Natural killer cell treated with Interleukin-12 subunit alpha and Interleukin-12 subunit beta and Interleukin-15 and Interleukin-18, amount 100 ng/mL, for 72 hours (primary cell): ENCODE measurements around the gene PCCA. TPM values are rescaled to one million over a fixed set of nuclear protein-coding genes. Genes with fewer than 3 reads are reported as not detected.

Source experiments
- ATAC-seq, 2 donors: fragments of 150-1000 bp; cut with Tn5 transposase in 1 of 2; sonication (Bioruptor Pico), chemical (Tn5 transposase) in 1 of 2; 2 replicates each; pipeline ENCODE4 v1.10.0; 2021
- DNase-seq: peaks from one replicate; pipeline ENCODE4 v3.0.0; 2022; ENCODE audit warnings: low spot score
- H3K27ac Mint-ChIP-seq, 2 donors: 1 replicate in 1 of 2; 2 replicates in 1 of 2; pipeline ENCODE4 v1.8.0; 2022; ENCODE audit warnings: mixed read lengths in 2 of 2, mild to moderate bottlenecking in 1 of 2, moderate library complexity in 1 of 2
- H3K27me3 Mint-ChIP-seq, 2 donors: 1 replicate in 1 of 2; 2 replicates in 1 of 2; pipeline ENCODE4 v1.8.0; 2022; ENCODE audit warnings: mixed read lengths in 2 of 2
- H3K36me3 Mint-ChIP-seq: one replicate; pipeline ENCODE4 v1.8.0; 2022; ENCODE audit warnings: mixed read lengths
- H3K4me1 Mint-ChIP-seq, 2 donors: 1 replicate in 1 of 2; 2 replicates in 1 of 2; pipeline ENCODE4 v1.8.0; 2022; ENCODE audit warnings: low read depth in 2 of 2, mixed read lengths in 2 of 2, mild to moderate bottlenecking in 1 of 2
- H3K4me3 Mint-ChIP-seq: one replicate; pipeline ENCODE4 v1.8.0; 2022; ENCODE audit warnings: mixed read lengths
- H3K9me3 Mint-ChIP-seq: 2 replicates; pipeline ENCODE4 v1.8.0; 2022; ENCODE audit warnings: mixed read lengths
- total RNA-seq, 2 donors: library from RNA; stranded (reverse); gene quantifications; one replicate each; pipeline ENCODE4 v1.2.3, GENCODE V29; 2022

Gene PCCA, protein sequence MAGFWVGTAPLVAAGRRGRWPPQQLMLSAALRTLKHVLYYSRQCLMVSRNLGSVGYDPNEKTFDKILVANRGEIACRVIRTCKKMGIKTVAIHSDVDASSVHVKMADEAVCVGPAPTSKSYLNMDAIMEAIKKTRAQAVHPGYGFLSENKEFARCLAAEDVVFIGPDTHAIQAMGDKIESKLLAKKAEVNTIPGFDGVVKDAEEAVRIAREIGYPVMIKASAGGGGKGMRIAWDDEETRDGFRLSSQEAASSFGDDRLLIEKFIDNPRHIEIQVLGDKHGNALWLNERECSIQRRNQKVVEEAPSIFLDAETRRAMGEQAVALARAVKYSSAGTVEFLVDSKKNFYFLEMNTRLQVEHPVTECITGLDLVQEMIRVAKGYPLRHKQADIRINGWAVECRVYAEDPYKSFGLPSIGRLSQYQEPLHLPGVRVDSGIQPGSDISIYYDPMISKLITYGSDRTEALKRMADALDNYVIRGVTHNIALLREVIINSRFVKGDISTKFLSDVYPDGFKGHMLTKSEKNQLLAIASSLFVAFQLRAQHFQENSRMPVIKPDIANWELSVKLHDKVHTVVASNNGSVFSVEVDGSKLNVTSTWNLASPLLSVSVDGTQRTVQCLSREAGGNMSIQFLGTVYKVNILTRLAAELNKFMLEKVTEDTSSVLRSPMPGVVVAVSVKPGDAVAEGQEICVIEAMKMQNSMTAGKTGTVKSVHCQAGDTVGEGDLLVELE
- 10 to 100 TPM in 1 of 2 donors, 1 to 10 TPM in 1; 9.1 to 27.1 TPM for total RNA-seq

DNA sequence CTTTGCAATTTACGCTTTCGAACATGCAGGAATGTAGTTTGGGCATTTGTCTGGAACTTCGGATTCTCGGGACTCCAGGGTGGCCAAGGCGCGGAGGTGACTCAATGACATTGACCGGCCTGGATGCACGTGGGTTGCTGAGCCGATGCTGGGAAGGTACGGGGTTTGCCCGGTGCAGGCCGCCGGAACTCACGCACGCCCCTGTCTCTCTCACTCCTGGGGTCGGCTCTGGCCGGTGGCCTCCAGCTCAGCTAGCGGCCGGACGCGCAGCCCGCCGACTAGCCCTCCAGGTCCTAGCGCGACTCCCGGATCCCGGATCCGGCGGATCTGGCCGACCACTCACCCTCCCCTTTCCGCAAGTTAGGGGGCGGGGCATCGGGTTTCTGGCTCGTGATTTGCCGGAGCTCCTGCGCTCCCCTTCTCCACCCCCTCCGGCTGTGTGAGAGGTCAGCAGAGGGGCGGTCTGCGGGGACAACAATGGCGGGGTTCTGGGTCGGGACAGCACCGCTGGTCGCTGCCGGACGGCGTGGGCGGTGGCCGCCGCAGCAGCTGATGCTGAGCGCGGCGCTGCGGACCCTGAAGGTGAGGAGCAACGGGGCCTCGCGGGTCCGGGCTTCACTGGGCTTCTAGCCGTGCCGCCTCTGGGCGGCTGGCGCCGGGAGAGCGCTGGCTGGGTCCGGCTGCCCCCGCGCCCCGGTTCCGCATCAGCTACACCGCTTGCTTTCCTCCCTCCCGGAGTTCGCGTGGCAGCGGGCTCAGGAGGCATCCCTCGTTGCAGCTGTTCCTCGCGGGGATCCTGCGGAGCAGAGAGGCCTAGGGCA is at the start of gene PCCA:
Gene PCCA (plus strand): TSS at position 450 of the 821 bp plus-strand sequence. CDS start 28 bp downstream, at position 478.
- H3K9me3 Mint-ChIP-seq: no peaks in the 10 kb centered on the region
- H3K4me3 Mint-ChIP-seq: peak within 1 kb of the TSS; percentile 91
- H3K27ac Mint-ChIP-seq: peak within 1 kb of the TSS; percentile 54 to 89
- DNase-seq (peak; percentile 95), ATAC-seq (peak; percentile 94 to 97)
- no peaks in the 10 kb centered on the region for H3K27me3 Mint-ChIP-seq
- H3K36me3 Mint-ChIP-seq: no peaks in the 10 kb centered on the region
- H3K4me1 Mint-ChIP-seq: peaks cover 21 to 30% of the 10 kb centered on the region in 2 donors

DNA sequence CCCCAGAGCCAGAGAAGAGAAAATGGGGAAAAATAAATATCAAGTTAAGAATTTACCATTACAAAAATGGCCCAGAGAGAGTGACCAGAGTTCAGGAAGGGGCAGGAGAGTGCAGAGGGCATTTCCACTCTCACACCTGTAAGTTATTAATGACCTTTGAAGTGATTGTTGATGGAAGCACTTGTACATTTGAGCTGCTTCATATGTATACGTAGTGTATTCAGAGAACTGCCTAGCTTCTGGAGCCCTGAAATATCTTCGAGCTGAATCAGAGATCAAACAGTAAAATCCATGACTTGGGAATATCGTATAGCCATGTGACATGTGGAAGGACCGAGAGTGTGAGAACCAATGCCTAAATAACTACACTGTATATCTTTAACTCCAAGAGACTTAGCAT is 49.2 kb upstream of the PCCA start:
- ATAC-seq (no peak), DNase-seq (no peak)
- Mint-ChIP-seq H3K4me1 (no peaks in the 10 kb centered on the region), H3K9me3 (no peaks in the 10 kb centered on the region), H3K36me3 (no peaks in the 10 kb centered on the region), H3K4me3 (no peak overlapping the region), H3K27ac (no peak overlapping the region), H3K27me3 (peaks cover 5 to 11% of the 10 kb centered on the region in 2 donors)

DNA sequence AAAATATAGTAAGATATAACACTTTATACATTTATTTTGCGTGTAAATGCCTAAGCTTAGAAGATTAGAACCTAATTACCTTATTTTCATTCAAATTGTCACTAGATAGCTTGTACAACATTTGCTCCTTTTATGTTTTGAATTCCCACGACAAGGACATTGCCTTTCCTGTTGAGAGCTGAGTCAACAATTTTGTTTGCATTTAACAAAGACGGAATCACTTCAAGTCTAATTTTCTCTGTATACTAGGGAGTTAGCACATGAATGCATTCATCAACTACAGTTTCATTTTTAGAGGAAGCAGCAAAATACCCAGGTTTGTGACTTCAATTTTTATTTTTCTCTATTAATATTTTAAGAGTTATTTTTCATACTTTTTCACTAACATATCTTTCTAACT is 48.7 kb upstream of the PCCA start:
- H3K4me1 Mint-ChIP-seq: no peaks in the 10 kb centered on the region
- H3K36me3 Mint-ChIP-seq: no peaks in the 10 kb centered on the region
- DNase-seq: no peak
- H3K27ac Mint-ChIP-seq: no peak overlapping the region
- ATAC-seq: no peak
- peaks cover 5 to 11% of the 10 kb centered on the region in 2 donors for H3K27me3 Mint-ChIP-seq
- no peak overlapping the region for H3K4me3 Mint-ChIP-seq
- no peaks in the 10 kb centered on the region for H3K9me3 Mint-ChIP-seq

DNA sequence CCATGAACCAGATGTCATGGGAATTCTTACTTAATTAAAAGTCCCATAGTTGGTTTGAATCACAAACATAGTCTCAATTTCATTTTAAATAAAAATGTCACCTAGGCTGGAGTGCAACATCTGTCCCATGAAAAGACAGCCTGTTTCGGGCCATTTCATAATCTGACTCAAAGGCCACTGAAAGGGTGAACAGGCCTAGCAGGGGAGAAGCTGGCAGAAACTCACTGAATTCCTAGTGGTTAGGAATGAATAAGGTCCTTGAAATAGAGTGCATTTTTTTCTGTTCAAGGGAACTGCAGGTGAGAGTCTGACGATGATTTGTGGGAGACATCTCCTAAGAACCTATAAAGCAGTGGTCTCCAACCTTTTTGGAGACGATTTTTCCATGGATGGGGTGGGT is 44.0 kb upstream of the PCCA start:
- DNase-seq: no peak
- Mint-ChIP-seq H3K9me3 (no peaks in the 10 kb centered on the region), H3K27ac (no peak overlapping the region), H3K4me3 (no peak overlapping the region), H3K36me3 (no peaks in the 10 kb centered on the region), H3K4me1 (no peaks in the 10 kb centered on the region), H3K27me3 (peaks cover 0 to 2% of the 10 kb centered on the region in 2 donors)
- no peak for ATAC-seq

DNA sequence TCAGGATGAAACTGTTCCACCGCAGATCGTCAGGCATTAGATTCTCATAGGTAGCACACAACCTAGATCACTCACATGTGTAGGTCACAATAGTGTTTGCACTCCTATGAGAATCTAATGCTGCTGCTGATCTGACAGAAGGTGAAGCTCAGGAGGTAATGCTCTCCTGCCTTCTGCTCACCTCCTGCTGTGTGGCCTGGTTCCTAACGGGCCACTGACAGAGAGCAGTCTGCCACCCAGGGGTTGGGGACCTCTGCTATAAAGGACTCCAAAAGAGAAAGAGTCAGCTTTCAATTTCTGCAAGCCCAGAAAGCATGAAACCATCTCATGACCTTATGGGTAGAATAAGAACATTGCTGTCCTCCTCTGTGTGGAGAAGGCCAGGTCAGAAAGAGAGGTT is 43.5 kb upstream of the PCCA start:
- DNase-seq (no peak), ATAC-seq (no peak)
- peaks cover 0 to 2% of the 10 kb centered on the region in 2 donors for H3K27me3 Mint-ChIP-seq
- H3K4me3 Mint-ChIP-seq: no peak overlapping the region
- H3K27ac Mint-ChIP-seq: no peak overlapping the region
- no peaks in the 10 kb centered on the region for H3K36me3 Mint-ChIP-seq
- no peaks in the 10 kb centered on the region for H3K9me3 Mint-ChIP-seq
- H3K4me1 Mint-ChIP-seq: no peaks in the 10 kb centered on the region

DNA sequence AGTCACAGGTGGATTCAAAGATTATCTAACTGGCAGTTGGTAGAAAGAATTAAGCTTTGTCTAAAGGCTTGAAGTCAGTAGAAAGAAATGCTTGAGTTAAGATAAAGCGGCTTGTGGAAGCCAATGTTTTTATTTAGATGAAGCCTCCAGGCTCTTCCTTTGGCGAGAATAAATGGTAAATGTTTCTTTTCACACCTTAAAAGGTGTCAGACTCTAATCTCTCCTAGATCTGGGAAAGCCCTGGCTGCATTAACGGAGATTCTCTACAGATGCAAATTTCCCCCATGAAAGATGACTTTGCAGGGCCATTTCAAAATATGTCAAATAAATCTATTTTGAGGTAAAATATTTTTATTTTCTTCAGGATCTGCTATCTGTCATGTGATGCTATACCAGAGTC is 37.8 kb upstream of the PCCA start:
- no peak overlapping the region for H3K4me3 Mint-ChIP-seq
- no peaks in the 10 kb centered on the region for H3K4me1 Mint-ChIP-seq
- H3K9me3 Mint-ChIP-seq: no peaks in the 10 kb centered on the region
- no peak overlapping the region for H3K27ac Mint-ChIP-seq
- no peak for DNase-seq
- H3K27me3 Mint-ChIP-seq: peaks cover 0 to 7% of the 10 kb centered on the region in 2 donors
- H3K36me3 Mint-ChIP-seq: no peaks in the 10 kb centered on the region
- ATAC-seq: no peak

DNA sequence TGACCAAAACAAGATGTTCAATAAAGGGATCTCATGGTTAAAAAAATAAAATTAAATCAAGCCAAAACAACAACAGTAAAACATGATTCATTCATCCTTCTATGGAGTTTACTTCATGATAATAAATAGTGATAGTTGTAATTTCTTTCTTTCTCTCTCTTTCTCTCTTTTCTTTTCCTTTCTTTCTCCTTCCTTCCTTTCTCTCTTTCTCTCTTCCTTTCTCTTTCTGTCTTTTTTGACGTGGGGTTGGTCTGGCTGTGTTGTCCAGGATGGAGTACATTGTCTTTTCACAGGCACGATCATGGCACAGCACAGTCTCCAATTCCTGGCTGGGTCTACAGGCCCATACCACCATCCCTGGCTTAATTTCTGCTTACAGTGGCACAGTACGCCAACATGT is 29.1 kb upstream of the PCCA start:
- Mint-ChIP-seq H3K4me3 (no peak overlapping the region), H3K4me1 (peaks cover 0 to 3% of the 10 kb centered on the region in 2 donors), H3K27ac (no peak overlapping the region), H3K36me3 (peaks cover 10% of the 10 kb centered on the region), H3K27me3 (peaks cover 20 to 37% of the 10 kb centered on the region in 2 donors), H3K9me3 (peaks cover 3% of the 10 kb centered on the region)
- DNase-seq: no peak
- no peak for ATAC-seq

DNA sequence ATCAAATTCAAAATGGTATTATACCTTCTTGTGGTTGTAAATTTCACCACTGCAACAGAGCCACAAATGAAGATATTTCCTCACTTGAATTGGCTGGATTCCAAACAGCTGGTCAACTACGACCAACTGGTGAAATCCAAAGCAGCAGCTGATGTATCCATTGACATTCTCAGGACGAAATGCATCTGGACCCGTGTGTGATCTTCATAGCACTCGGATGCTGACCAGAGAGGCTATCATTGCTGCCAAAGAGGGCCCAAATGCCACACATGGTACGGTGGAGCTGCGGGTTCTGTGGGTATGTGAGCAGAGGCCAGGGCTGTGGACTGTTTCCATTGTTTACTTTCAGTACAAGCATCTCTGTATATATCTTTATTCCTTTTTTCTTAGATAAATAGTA is 25.6 kb upstream of the PCCA start:
- no peak for ATAC-seq
- Mint-ChIP-seq H3K27ac (no peak overlapping the region), H3K36me3 (peaks cover 8% of the 10 kb centered on the region), H3K4me3 (no peak overlapping the region), H3K9me3 (peaks cover 3% of the 10 kb centered on the region), H3K4me1 (peaks cover 0 to 3% of the 10 kb centered on the region in 2 donors), H3K27me3 (peaks cover 16 to 37% of the 10 kb centered on the region in 2 donors)
- no peak for DNase-seq

DNA sequence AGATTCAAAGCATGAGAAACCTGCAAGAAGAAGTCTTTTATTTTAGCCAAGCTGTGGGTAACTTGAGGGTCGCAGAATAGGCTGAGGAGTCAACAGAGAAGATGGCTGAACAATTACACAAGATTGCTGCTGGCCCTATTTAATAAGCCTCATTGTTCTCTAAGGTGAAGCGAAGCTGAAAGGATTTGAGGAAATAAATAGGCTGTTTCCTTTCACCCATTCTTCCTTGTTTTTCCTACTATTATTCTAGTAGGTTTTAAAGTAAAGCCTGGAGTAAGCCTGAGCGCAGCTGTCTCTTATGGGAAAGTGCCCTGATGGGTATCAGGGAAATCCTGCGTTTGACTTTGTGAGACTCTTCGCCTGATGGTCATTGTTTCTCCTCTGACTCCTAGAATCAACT is 25.0 kb upstream of the PCCA start:
- no peak overlapping the region for H3K27ac Mint-ChIP-seq
- H3K4me1 Mint-ChIP-seq: no peaks in the 10 kb centered on the region
- DNase-seq (no peak), ATAC-seq (no peak)
- H3K9me3 Mint-ChIP-seq: no peaks in the 10 kb centered on the region
- H3K36me3 Mint-ChIP-seq: peaks cover 2% of the 10 kb centered on the region
- H3K4me3 Mint-ChIP-seq: no peak overlapping the region
- peaks cover 16 to 40% of the 10 kb centered on the region in 2 donors for H3K27me3 Mint-ChIP-seq

DNA sequence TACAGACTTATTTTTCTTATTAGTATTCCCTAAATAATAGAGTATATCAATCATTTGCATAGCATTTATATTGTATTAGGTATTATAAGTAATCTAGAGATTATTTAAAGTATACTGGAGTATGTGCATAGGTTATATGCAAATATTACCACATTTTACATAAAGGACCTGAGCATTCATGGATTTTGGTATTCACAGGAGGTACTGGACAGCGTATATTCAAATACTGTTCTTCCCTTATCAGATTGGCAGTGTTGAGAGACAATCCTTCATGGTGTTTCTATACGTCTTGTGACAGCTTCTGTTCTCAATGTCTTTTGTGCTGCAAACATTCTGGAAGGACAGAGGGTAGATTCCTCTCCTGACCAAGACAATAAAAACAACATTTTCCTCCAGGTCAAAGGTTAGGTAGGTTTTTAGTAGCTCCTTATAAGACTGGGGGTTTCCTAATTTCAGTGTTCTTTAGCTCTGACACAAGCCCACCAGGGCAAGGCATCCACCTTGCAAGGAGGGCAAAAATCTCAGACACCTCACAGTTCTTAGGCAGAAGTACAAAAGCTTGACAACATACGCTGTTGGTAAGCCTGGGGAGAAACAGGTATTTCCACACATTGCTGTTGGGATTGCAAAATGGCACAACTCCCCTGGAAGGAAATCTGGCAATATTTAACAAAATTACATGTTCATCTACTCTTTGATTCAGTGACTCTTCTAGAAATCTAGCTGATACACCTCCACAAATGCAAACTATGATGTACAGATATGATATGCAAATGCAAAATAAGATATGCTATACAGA is 20.6 kb upstream of the PCCA start:
- Mint-ChIP-seq H3K4me1 (no peaks in the 10 kb centered on the region), H3K9me3 (no peaks in the 10 kb centered on the region), H3K4me3 (no peak overlapping the region), H3K27me3 (peaks cover 6 to 25% of the 10 kb centered on the region in 2 donors), H3K36me3 (no peaks in the 10 kb centered on the region), H3K27ac (no peak overlapping the region)
- no peak for DNase-seq
- ATAC-seq: no peak

DNA sequence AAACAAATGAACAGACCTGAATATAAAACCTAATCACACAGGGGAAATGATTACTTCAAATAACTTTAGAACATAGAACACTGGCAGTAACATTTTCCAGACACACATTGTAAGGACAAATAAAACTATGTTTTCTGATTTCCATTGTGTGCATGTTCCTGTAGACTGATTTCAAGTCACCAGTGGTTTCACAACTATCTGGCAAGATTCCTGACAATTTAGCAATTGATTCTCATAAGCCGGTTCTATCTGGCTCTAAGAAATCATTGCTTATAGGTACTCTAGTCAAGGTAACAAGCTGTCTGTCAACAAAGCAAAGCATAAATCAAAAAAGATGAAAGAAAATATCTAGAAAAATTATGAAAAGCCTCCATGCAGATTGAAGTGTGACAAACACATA is 19.6 kb upstream of the PCCA start:
- H3K27ac Mint-ChIP-seq: no peak overlapping the region
- ATAC-seq (no peak), DNase-seq (no peak)
- H3K9me3 Mint-ChIP-seq: no peaks in the 10 kb centered on the region
- H3K36me3 Mint-ChIP-seq: no peaks in the 10 kb centered on the region
- peaks cover 1 to 18% of the 10 kb centered on the region in 2 donors for H3K27me3 Mint-ChIP-seq
- H3K4me3 Mint-ChIP-seq: no peak overlapping the region
- H3K4me1 Mint-ChIP-seq: no peaks in the 10 kb centered on the region

DNA sequence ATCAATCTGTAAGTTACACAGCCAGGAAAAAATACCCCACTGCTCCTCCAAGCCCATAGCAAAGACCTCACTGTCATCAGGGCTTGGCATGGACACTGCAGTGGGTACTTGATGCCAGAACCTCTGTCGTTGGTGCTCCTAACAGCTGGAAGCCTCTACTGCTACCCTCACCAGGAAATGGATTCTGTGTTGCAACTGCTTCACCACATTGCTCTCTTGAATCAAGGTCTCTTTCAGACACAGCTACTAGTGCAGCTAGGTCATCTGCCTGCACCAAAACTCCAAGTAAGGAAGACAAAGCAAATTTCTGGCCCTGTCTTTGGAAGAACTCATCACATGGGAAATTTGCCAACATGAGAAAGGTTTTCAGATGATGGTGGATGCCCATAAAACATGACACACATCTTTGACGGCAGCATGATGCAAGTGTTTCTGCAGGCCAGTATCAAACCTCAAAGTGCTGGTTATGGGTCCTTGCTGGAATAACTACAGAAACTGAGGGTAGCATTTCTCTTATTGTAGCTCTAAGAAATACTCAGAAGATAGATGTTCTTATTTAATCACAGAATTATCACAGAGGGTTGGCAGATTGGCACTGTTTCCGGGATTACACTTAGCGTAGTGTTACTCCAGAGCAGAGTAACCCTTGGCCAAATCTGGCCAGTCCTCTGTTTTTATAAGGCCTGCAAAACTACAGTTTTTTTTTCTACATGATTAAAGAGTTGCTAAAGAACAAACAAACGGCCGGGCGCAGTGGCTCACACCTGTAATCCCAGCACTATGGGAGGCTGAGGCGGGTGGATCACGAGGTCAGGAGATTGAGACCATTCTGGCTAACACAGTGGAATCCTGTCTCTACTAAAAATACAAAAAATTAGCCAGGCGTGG is 12.9 kb upstream of the PCCA start:
- Mint-ChIP-seq H3K27me3 (no peaks in the 10 kb centered on the region), H3K27ac (no peak overlapping the region), H3K36me3 (no peaks in the 10 kb centered on the region), H3K4me1 (no peaks in the 10 kb centered on the region), H3K9me3 (no peaks in the 10 kb centered on the region), H3K4me3 (no peak overlapping the region)
- DNase-seq (no peak), ATAC-seq (no peak)
